ENCODE data around the gene ABHD6. TPM values are rescaled to one million over a fixed set of nuclear protein-coding genes. Genes with fewer than 3 reads are reported as not detected.

Gene ABHD6
- polyA plus RNA-seq, 3 donors = 7.3 to 11.6 (median 9.0) TPM

- Histone ChIP-seq H3K27me3 (ENCODE audit: control insufficient read depth in 2 of 2, insufficient read depth in 2 of 2, low read length in 2 of 2) (no peaks in the 10 kb centered on the region), H3K9me3 (replicated peaks in 1 of 2; ENCODE audit: control insufficient read depth in 1 of 2, insufficient read depth in 1 of 2, low read length in 2 of 2) (no peaks in the 10 kb centered on the region), H3K36me3 (replicated peaks in 1 of 2; ENCODE audit: control insufficient read depth in 1 of 2, insufficient read depth in 2 of 2, low read length in 2 of 2) (no peaks in the 10 kb centered on the region), H3K4me2 (replicated peaks; ENCODE audit: extremely low read depth, low read length, poor library complexity, severe bottlenecking) (no peak overlapping the region), H3K27ac (ENCODE audit: low read depth in 1 of 2, low read length in 2 of 2) (no peak overlapping the region), H2AFZ (ENCODE audit: insufficient read depth, low read depth, low read length, poor library complexity, severe bottlenecking) (no peak overlapping the region), H3K79me2 (ENCODE audit: insufficient read depth, low read length) (peaks cover 22% of the 10 kb centered on the region), H3K4me1 (ENCODE audit: control insufficient read depth in 1 of 2, insufficient read depth in 2 of 2, low read length in 2 of 2) (peaks cover 12 to 17% of the 10 kb centered on the region in 2 donors), H3K9ac (ENCODE audit: insufficient read depth, low read length, poor library complexity, severe bottlenecking) (no peak overlapping the region), H4K20me1 (ENCODE audit: insufficient read depth, low read length) (no peaks in the 10 kb centered on the region), H3K4me3 (replicated peaks in 1 of 3; ENCODE audit: low read depth in 2 of 3, low read length in 3 of 3) (no peak overlapping the region)
- no peaks in the 10 kb centered on the region for H3K9me3 Mint-ChIP-seq
- H3K36me3 Mint-ChIP-seq = no peaks in the 10 kb centered on the region
- H3K4me1 Mint-ChIP-seq = peaks cover 21% of the 10 kb centered on the region
- intact Hi-C loops (cut with micrococcal nuclease) = loop anchor here in 1 of 2 donors (10.0 kb wide), 1 partner anchor 205 kb away; the partner anchor contains the start of gene ACOX2
- no CpG with 5 or more reads among the region's 8 CpGs for WGBS (ENCODE audit: insufficient coverage)
- no peak overlapping the region for H3K4me3 Mint-ChIP-seq
- peaks cover 0 to 2% (median 2%) of the 10 kb centered on the region in 3 donors for H3K27me3 Mint-ChIP-seq (ENCODE audit: low read depth in 3 of 3)
- no peak overlapping the region for H3K27ac Mint-ChIP-seq
- no peak for DNase-seq
- TF ChIP-seq, protein P1, sequence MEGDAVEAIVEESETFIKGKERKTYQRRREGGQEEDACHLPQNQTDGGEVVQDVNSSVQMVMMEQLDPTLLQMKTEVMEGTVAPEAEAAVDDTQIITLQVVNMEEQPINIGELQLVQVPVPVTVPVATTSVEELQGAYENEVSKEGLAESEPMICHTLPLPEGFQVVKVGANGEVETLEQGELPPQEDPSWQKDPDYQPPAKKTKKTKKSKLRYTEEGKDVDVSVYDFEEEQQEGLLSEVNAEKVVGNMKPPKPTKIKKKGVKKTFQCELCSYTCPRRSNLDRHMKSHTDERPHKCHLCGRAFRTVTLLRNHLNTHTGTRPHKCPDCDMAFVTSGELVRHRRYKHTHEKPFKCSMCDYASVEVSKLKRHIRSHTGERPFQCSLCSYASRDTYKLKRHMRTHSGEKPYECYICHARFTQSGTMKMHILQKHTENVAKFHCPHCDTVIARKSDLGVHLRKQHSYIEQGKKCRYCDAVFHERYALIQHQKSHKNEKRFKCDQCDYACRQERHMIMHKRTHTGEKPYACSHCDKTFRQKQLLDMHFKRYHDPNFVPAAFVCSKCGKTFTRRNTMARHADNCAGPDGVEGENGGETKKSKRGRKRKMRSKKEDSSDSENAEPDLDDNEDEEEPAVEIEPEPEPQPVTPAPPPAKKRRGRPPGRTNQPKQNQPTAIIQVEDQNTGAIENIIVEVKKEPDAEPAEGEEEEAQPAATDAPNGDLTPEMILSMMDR (IDR thresholded peaks at IDR 0.05) = no peak
These were observed 91.7 kb downstream of the ABHD6 start for GRCh38 chr3:58329150-58329921.

DNA sequence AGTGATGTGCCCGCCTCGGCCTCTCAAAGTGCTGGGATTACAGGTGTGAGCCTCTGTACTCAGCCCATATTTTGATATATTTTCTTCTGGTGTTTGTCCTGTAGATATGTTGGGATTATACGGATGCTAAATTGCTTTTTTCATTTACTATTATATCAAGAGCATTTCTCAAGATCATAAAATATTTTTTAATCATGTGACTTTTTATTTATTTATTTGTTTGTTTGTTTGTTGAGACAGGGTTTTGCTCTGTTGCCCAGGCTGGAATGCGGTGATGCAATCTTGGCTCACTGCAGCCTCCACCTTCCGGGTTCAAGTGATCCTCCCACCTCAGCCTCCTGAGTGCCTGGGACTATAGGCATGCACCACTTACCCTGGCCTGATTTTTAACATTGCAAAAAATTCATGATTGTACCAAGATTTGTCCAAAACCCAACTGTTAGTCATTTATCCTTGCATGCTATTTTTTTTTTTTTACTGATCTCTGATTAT lies 92.4 kb downstream of the ABHD6 start:
- H3K27ac Mint-ChIP-seq = no peak overlapping the region
- H3K9me3 Mint-ChIP-seq = no peaks in the 10 kb centered on the region
- Histone ChIP-seq H3K27me3 (ENCODE audit: control insufficient read depth in 2 of 2, insufficient read depth in 2 of 2, low read length in 2 of 2) (no peaks in the 10 kb centered on the region), H3K9me3 (replicated peaks in 1 of 2; ENCODE audit: control insufficient read depth in 1 of 2, insufficient read depth in 1 of 2, low read length in 2 of 2) (no peaks in the 10 kb centered on the region), H3K4me2 (replicated peaks; ENCODE audit: extremely low read depth, low read length, poor library complexity, severe bottlenecking) (no peak overlapping the region), H3K27ac (ENCODE audit: low read depth in 1 of 2, low read length in 2 of 2) (no peak overlapping the region), H4K20me1 (ENCODE audit: insufficient read depth, low read length) (no peaks in the 10 kb centered on the region), H2AFZ (ENCODE audit: insufficient read depth, low read depth, low read length, poor library complexity, severe bottlenecking) (no peak overlapping the region), H3K4me3 (replicated peaks in 1 of 3; ENCODE audit: low read depth in 2 of 3, low read length in 3 of 3) (no peak overlapping the region), H3K9ac (ENCODE audit: insufficient read depth, low read length, poor library complexity, severe bottlenecking) (no peak overlapping the region), H3K4me1 (ENCODE audit: control insufficient read depth in 1 of 2, insufficient read depth in 2 of 2, low read length in 2 of 2) (peaks cover 18 to 23% of the 10 kb centered on the region in 2 donors), H3K36me3 (replicated peaks in 1 of 2; ENCODE audit: control insufficient read depth in 1 of 2, insufficient read depth in 2 of 2, low read length in 2 of 2) (no peaks in the 10 kb centered on the region), H3K79me2 (ENCODE audit: insufficient read depth, low read length) (peaks cover 27% of the 10 kb centered on the region)
- WGBS (ENCODE audit: insufficient coverage) = 100% methylated on average over 1 of the region's 5 CpGs
- peaks cover 0 to 5% (median 2%) of the 10 kb centered on the region in 3 donors for H3K27me3 Mint-ChIP-seq (ENCODE audit: low read depth in 3 of 3)
- peaks cover 25% of the 10 kb centered on the region for H3K4me1 Mint-ChIP-seq
- TF ChIP-seq, protein P1 (IDR thresholded peaks at IDR 0.05) = no peak
- H3K36me3 Mint-ChIP-seq = no peaks in the 10 kb centered on the region
- no peak overlapping the region for H3K4me3 Mint-ChIP-seq
- intact Hi-C loops (cut with micrococcal nuclease) = loop anchor here (5.0 to 10.0 kb wide), 4 partner anchors 165 to 345 kb away; partner anchors contain the start of genes ACOX2 (in 1 of the 2) and KCTD6 (in 1 of the 2)
- no peak for DNase-seq

Data from CD14-positive monocyte (primary cell).